H1 (cell line): ENCODE measurements around the gene CFAP74. TPM values are rescaled to one million over a fixed set of nuclear protein-coding genes. Genes with fewer than 3 reads are reported as not detected.
A peak's percentile ranks its signal among the peaks of the same experiment; 100 is the strongest.

Source experiments
- CTCF ChIA-PET: fragments of 300-600 bp; sonication (Branson Sonifier 250); formaldehyde crosslinking; loops from one replicate; lab custom pipeline; 2021; ENCODE audit not compliant: partially characterized antibody; lab: Charles Lee
- POLR2A ChIA-PET: fragments of 300-600 bp; sonication (Branson Sonifier 250); formaldehyde crosslinking; loops from one replicate; lab custom pipeline; 2021; ENCODE audit warnings: inconsistent platforms; ENCODE audit not compliant: partially characterized antibody; lab: Charles Lee
- DNase-seq, 2 experiments: peaks; one replicate each; pipeline versions ENCODE4 v3.0.0 to v3.0.0-alpha.2; 2010 to 2022; ENCODE audit warnings: low spot score in 2 of 2, low read depth in 1 of 2, mixed read lengths in 1 of 2
- FAIRE-seq: peaks from 2 replicates; lab custom pipeline; 2011; peaks lifted over from hg19 to GRCh38; lab: Jason Lieb, UNC
- H2AFZ ChIP-seq: 2 replicates; pipeline ENCODE4 v1.8.1; 2012; ENCODE audit warnings: low read length, inconsistent platforms
- H2AK5ac ChIP-seq: 2 replicates; pipeline ENCODE4 v1.6.1; 2013; ENCODE audit warnings: low read depth, low read length
- H2BK120ac ChIP-seq: replicated peaks from 2 replicates; pipeline ENCODE3; 2013; ENCODE audit warnings: low read depth, low read length, inconsistent platforms
- H2BK12ac ChIP-seq: 2 replicates; pipeline ENCODE4 v1.6.1; 2013; ENCODE audit warnings: low read depth, low read length
- H2BK15ac ChIP-seq: 2 replicates; pipeline ENCODE4 v1.6.1; 2013; ENCODE audit warnings: low read length
- H2BK20ac ChIP-seq: 2 replicates; pipeline ENCODE4 v1.6.1; 2013; ENCODE audit warnings: low read length
- H2BK5ac ChIP-seq: 2 replicates; pipeline ENCODE4 v1.6.1; 2013; ENCODE audit warnings: low read depth, low read length
- H3K14ac ChIP-seq: 2 replicates; pipeline ENCODE4 v1.6.1; 2013; ENCODE audit warnings: inconsistent platforms; ENCODE audit not compliant: insufficient read length
- H3K18ac ChIP-seq: 2 replicates; pipeline ENCODE4 v1.6.1; 2013; ENCODE audit warnings: low read length; ENCODE audit errors: extremely low read depth
- H3K23ac ChIP-seq: 2 replicates; pipeline ENCODE4 v1.6.1; 2013; ENCODE audit warnings: inconsistent platforms; ENCODE audit not compliant: insufficient read length
- H3K23me2 ChIP-seq: 2 replicates; pipeline ENCODE4 v1.6.1; 2013; ENCODE audit warnings: low read depth, low read length
- H3K27ac ChIP-seq: 2 replicates; pipeline ENCODE4 v1.6.1; 2011; ENCODE audit warnings: low read depth, low read length, inconsistent platforms
- H3K27me3 ChIP-seq, 4 experiments: replicated peaks in 1 of 4; 1 replicate in 1 of 4; 2 replicates in 3 of 4; pipeline versions ENCODE4 v1.6.1 to v1.8.1; 2011 to 2013; ENCODE audit warnings: low read length in 3 of 4, mild to moderate bottlenecking in 3 of 4, inconsistent platforms in 2 of 4, mixed read lengths in 2 of 4, moderate library complexity in 1 of 4; ENCODE audit not compliant: control insufficient read depth in 3 of 4, insufficient read depth in 3 of 4; ENCODE audit errors: extremely low read depth in 1 of 4
- H3K36me3 ChIP-seq, 4 experiments: 2 replicates each; pipeline versions ENCODE4 v1.6.1 to v1.8.1; 2011 to 2013; ENCODE audit warnings: mild to moderate bottlenecking in 4 of 4, low read length in 3 of 4, moderate library complexity in 2 of 4, control low read depth in 1 of 4, inconsistent platforms in 1 of 4; ENCODE audit not compliant: insufficient read depth in 4 of 4, control insufficient read depth in 2 of 4
- H3K4ac ChIP-seq: replicated peaks from 2 replicates; pipeline ENCODE3; 2013; ENCODE audit warnings: low read length, low read depth, mixed read lengths, inconsistent platforms; ENCODE audit not compliant: insufficient read length
- H3K4me1 ChIP-seq, 4 experiments: replicated peaks in 1 of 4; 1 replicate in 1 of 4; 2 replicates in 3 of 4; pipeline versions ENCODE4 v1.6.1 to v1.8.1; 2011 to 2013; ENCODE audit warnings: low read length in 3 of 4, inconsistent platforms in 2 of 4, mixed read lengths in 1 of 4; ENCODE audit not compliant: insufficient read depth in 4 of 4, control insufficient read depth in 3 of 4
- H3K4me2 ChIP-seq, 2 experiments: 2 replicates each; pipeline versions ENCODE4 v1.6.1 to v1.8.1; 2011 to 2013; ENCODE audit warnings: low read depth in 2 of 2, low read length in 2 of 2, control low read depth in 1 of 2, inconsistent platforms in 1 of 2, mild to moderate bottlenecking in 1 of 2; ENCODE audit not compliant: insufficient read depth in 1 of 2
- H3K4me3 ChIP-seq, 4 experiments: fragments of 200-600, 300-600 bp in 1 of 4; sonication (generic), shearing (Covaris generic), sonication (Bioruptor Twin) in 1 of 4; 2 replicates each; pipeline versions ENCODE4 v1.5.1 to v1.8.1; 2011 to 2016; ENCODE audit warnings: low read length in 4 of 4, low read depth in 3 of 4, control low read depth in 2 of 4, inconsistent platforms in 2 of 4, mild to moderate bottlenecking in 2 of 4, mixed read lengths in 1 of 4, moderate library complexity in 1 of 4; ENCODE audit not compliant: insufficient read depth in 2 of 4; ENCODE audit errors: extremely low read depth in 1 of 4
- H3K56ac ChIP-seq: replicated peaks from 2 replicates; pipeline ENCODE3; 2013; ENCODE audit warnings: low read depth, mild to moderate bottlenecking, mixed read lengths, low read length, inconsistent platforms; ENCODE audit not compliant: insufficient read length
- H3K79me1 ChIP-seq: 2 replicates; pipeline ENCODE4 v1.6.1; 2013; ENCODE audit warnings: low read depth, low read length, control low read depth
- H3K79me2 ChIP-seq, 2 experiments: 2 replicates each; pipeline versions ENCODE4 v1.6.1 to v1.8.1; 2012 to 2013; ENCODE audit warnings: low read length in 2 of 2, mild to moderate bottlenecking in 2 of 2, inconsistent platforms in 1 of 2; ENCODE audit not compliant: insufficient read depth in 2 of 2, control insufficient read depth in 1 of 2
- H3K9ac ChIP-seq, 4 experiments: replicated peaks in 1 of 4; 1 replicate in 1 of 4; 2 replicates in 3 of 4; pipeline versions ENCODE4 v1.6.1 to v1.8.1; 2011 to 2013; ENCODE audit warnings: low read depth in 3 of 4, low read length in 3 of 4, control low read depth in 2 of 4, mild to moderate bottlenecking in 2 of 4, moderate library complexity in 2 of 4, inconsistent platforms in 1 of 4; ENCODE audit errors: extremely low read depth in 1 of 4
- H3K9me3 ChIP-seq, 2 experiments: 2 replicates each; pipeline versions ENCODE4 v1.6.1 to v1.8.1; 2012 to 2013; ENCODE audit warnings: mild to moderate bottlenecking in 2 of 2, moderate library complexity in 2 of 2, control low read depth in 1 of 2, inconsistent platforms in 1 of 2, low read depth in 1 of 2, low read length in 1 of 2, mixed read lengths in 1 of 2; ENCODE audit not compliant: insufficient read depth in 2 of 2
- H4K20me1 ChIP-seq, 2 experiments: replicated peaks in 1 of 2; 2 replicates each; pipeline versions ENCODE3 to v1.8.1; 2011 to 2013; ENCODE audit warnings: inconsistent platforms in 2 of 2, low read length in 2 of 2, mild to moderate bottlenecking in 1 of 2; ENCODE audit not compliant: insufficient read depth in 2 of 2, control insufficient read depth in 1 of 2
- H4K5ac ChIP-seq: 2 replicates; pipeline ENCODE4 v1.6.1; 2013; ENCODE audit warnings: low read length, low read depth, mixed read lengths, inconsistent platforms; ENCODE audit not compliant: insufficient read length
- H4K8ac ChIP-seq: 2 replicates; pipeline ENCODE4 v1.8.0; 2013; ENCODE audit warnings: mild to moderate bottlenecking, moderate library complexity, low read length, inconsistent platforms; ENCODE audit not compliant: insufficient read depth; ENCODE audit errors: extremely low read depth
- H4K91ac ChIP-seq: replicated peaks from 2 replicates; pipeline ENCODE3; 2013; ENCODE audit warnings: low read length, mixed read lengths, inconsistent platforms; ENCODE audit not compliant: insufficient read length
- ASH2L ChIP-seq: fragments of 200-600, 300-600 bp; sonication (generic); IDR thresholded peaks from one replicate; pipeline ENCODE4 v1.7.1; 2017; ENCODE audit warnings: low read length
- EGR1 ChIP-seq: IDR thresholded peaks from 2 replicates; pipeline ENCODE4 v1.6.1; 2011; ENCODE audit warnings: low read depth, low read length, borderline replicate concordance
- JUN ChIP-seq: IDR thresholded peaks from 2 replicates; pipeline ENCODE4 v1.6.1; 2011; ENCODE audit warnings: low read depth, mild to moderate bottlenecking, improper control_type of control experiment, low read length
- KDM4A ChIP-seq: IDR thresholded peaks from one replicate; pipeline ENCODE4 v1.7.1; 2012; ENCODE audit warnings: low read depth, mild to moderate bottlenecking, moderate library complexity, low read length, inconsistent platforms; ENCODE audit not compliant: severe bottlenecking
- RXRA ChIP-seq: IDR thresholded peaks from 2 replicates; pipeline ENCODE4 v1.6.1; 2011; ENCODE audit warnings: low read depth, mild to moderate bottlenecking, low read length, moderate library complexity; ENCODE audit not compliant: insufficient read depth
- SIN3A ChIP-seq, 2 experiments: IDR thresholded peaks in 1 of 2; conservative IDR thresholded peaks in 1 of 2; 2 replicates each; pipeline ENCODE4 v1.6.1; 2011 to 2012; ENCODE audit warnings: low read length in 2 of 2, improper control_type of control experiment in 1 of 2, low read depth in 1 of 2, mild to moderate bottlenecking in 1 of 2
- ZNF274 ChIP-seq: IDR thresholded peaks from 2 replicates; pipeline ENCODE4 v1.7.0; 2012; ENCODE audit warnings: low read length, borderline replicate concordance; ENCODE audit errors: extremely low read depth
- WGBS, 2 experiments: shearing (Covaris generic) in 1 of 2; methylation state at CpG; one replicate each; pipeline versions ENCODE4 v1.1.6 to v1.1.7; 2013 to 2015; ENCODE audit warnings: low lambda C conversion rate in 2 of 2, mixed read lengths in 2 of 2, inconsistent platforms in 1 of 2, low coverage in 1 of 2, missing lambda C conversion rate in 1 of 2; ENCODE audit not compliant: insufficient replicate concordance in 2 of 2, insufficient coverage in 1 of 2, insufficient read length in 1 of 2; ENCODE audit errors: extremely low coverage in 1 of 2, missing lambda C conversion rate in 1 of 2; 5-methylcytosine and 5-hydroxymethylcytosine counted together
- polyA plus RNA-seq, 7 experiments: library from polyadenylated mRNA; depleted of rRNA in 3 of 7; stranded (reverse) in 5 of 7; unstranded in 2 of 7; fragments of >200 nt in 5 of 7; fragments of 200-250 nt in 2 of 7; gene quantifications; 1 replicate in 5 of 7; 2 replicates in 1 of 7; 4 replicates in 1 of 7; pipeline versions ENCODE4 v1.2.1 to v1.2.3, GENCODE V29; 2011 to 2013; ENCODE audit warnings: missing spikeins in 2 of 7, mixed read lengths in 2 of 7
- total RNA-seq: library from RNA; stranded (reverse); fragmentation: NEBNext Ultra II Directional; extraction: Animal tissue kit (Norgen Biotek cat#: 25700); gene quantifications from 2 replicates; pipeline ENCODE4 v1.2.1, GENCODE V29; 2021
- TF ChIP-seq, protein P1 (sequence below): IDR thresholded peaks from 2 replicates; pipeline ENCODE4 v1.6.1; 2012; ENCODE audit warnings: inconsistent platforms
- TF ChIP-seq, protein P2 (sequence below): IDR thresholded peaks from 2 replicates; pipeline ENCODE4 v1.6.1; 2012; ENCODE audit warnings: inconsistent platforms
- TF ChIP-seq, protein P3 (sequence below): IDR thresholded peaks from 2 replicates; pipeline ENCODE4 v1.6.1; 2011; ENCODE audit warnings: low read depth, mild to moderate bottlenecking, low read length; ENCODE audit not compliant: insufficient read depth

The CFAP74 gene
- total and polyA plus RNA-seq, 2 of the 8 experiments (the other 6 are each of a cell fraction or from before 2014, with no cell fraction given), result 0.09 to 0.20 TPM

DNA sequence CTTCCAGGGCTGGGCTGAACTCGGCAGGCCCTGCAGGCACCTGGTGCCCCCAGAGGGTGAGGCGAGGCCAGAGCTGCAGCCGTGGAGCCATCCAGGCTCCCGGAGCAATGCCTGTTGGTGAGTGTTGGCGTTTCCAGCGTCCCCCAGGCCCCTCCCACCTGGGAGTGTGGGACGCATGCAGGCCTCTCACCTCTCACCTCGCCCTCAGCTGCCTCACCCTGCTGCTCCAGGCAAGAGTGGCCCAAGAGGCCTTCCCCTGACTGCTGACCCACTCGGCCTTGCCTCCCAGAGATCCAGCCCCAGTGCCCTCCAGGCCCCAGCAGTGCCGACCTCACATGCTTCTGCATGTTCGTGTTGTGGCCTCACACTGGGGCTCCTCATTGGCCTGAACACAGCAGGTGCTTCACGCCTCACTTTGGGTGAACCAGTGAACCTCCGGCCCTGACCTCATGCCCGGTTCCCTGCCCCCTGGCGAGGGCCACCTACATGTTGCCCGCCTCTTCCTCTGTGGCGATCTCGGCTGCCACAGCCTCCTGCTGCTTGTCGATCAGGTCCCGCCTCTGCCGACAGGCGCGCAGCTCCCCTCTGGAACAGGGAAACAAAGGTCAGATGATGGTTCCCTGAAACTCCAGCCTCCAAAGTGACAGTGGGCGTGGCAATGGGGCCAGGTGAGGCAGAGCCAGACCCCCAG lies 17.0 kb downstream of the CFAP74 start:
- no peak overlapping the region for H3K4ac ChIP-seq
- FAIRE-seq (no peak), DNase-seq (no peak)
- H2BK15ac ChIP-seq, result no peak overlapping the region
- H3K27me3 ChIP-seq, result no peaks in the 10 kb centered on the region
- POLR2A ChIA-PET, result interaction anchor here (1.5 kb wide), 1 partner anchor 58 kb away, joined by 4 read pairs; no protein-coding TSS in a partner anchor
- CTCF ChIA-PET, result interaction anchor here (0.6 to 4.6 kb wide), 8 partner anchors 22 to 189 kb away, joined by 3 to 21 read pairs (median 4); partner anchors contain the start of gene PRKCZ
- H3K14ac ChIP-seq, result no peak overlapping the region
- no peak overlapping the region for H4K91ac ChIP-seq
- peak overlapping the region; percentile 33; the same call in 1 of the 2 replicates for H2BK12ac ChIP-seq
- no peak overlapping the region for H3K27ac ChIP-seq
- WGBS, 2 experiments, result 86% methylated on average over 24 of the region's 24 CpGs; no CpG with 5 or more reads in 1 of the 2 experiments
- H3K4me2 ChIP-seq, result no peak overlapping the region
- peak overlapping the region; percentile 20; the same call in 1 of the 2 replicates for H4K8ac ChIP-seq
- H3K79me2 ChIP-seq, result no peaks in the 10 kb centered on the region
- H2AFZ ChIP-seq, result no peak overlapping the region
- no peaks in the 10 kb centered on the region for H3K79me1 ChIP-seq
- H3K23me2 ChIP-seq, result no peaks in the 10 kb centered on the region
- H3K36me3 ChIP-seq, result no peaks in the 10 kb centered on the region
- no peak overlapping the region for H3K9ac ChIP-seq
- no peak overlapping the region for H3K18ac ChIP-seq
- H4K20me1 ChIP-seq, result no peaks in the 10 kb centered on the region
- H2BK20ac ChIP-seq, result 0 out of 2 replicates have a peak overlapping the region, but pooled peaks have one; percentile 13
- H2BK120ac ChIP-seq, result no peak overlapping the region
- no peaks in the 10 kb centered on the region for H3K9me3 ChIP-seq
- H3K56ac ChIP-seq, result no peak overlapping the region
- H4K5ac ChIP-seq, result no peak overlapping the region
- H3K4me3 ChIP-seq, result no peak overlapping the region
- no peak overlapping the region; the same call in 1 of the 2 replicates for H2BK5ac ChIP-seq
- no peak overlapping the region for H3K23ac ChIP-seq
- no peak overlapping the region for H2AK5ac ChIP-seq
- peaks cover 0 to 3% (median 0%) of the 10 kb centered on the region in 4 experiments; a peak in 2 of 7 replicates for H3K4me1 ChIP-seq
- no peak for TF ChIP-seq SIN3A (conservative IDR thresholded peaks at IDR 0.05 in 1 of 2, IDR thresholded peaks at IDR 0.05 in 1 of 2; ENCODE audit: low read depth in 1 of 2, low read length in 2 of 2)
- no peak for TF ChIP-seq KDM4A
- TF ChIP-seq, protein P1, sequence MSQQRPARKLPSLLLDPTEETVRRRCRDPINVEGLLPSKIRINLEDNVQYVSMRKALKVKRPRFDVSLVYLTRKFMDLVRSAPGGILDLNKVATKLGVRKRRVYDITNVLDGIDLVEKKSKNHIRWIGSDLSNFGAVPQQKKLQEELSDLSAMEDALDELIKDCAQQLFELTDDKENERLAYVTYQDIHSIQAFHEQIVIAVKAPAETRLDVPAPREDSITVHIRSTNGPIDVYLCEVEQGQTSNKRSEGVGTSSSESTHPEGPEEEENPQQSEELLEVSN, result no peak; the same call in 1 of the 2 replicates
- TF ChIP-seq EGR1, result no peak
- TF ChIP-seq, protein P2, sequence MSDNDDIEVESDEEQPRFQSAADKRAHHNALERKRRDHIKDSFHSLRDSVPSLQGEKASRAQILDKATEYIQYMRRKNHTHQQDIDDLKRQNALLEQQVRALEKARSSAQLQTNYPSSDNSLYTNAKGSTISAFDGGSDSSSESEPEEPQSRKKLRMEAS, result no peak
- TF ChIP-seq, protein P3, sequence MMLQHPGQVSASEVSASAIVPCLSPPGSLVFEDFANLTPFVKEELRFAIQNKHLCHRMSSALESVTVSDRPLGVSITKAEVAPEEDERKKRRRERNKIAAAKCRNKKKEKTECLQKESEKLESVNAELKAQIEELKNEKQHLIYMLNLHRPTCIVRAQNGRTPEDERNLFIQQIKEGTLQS, result no peak
- TF ChIP-seq ZNF274, result no peak
- TF ChIP-seq ASH2L, result no peak
- no peak for TF ChIP-seq JUN
- TF ChIP-seq RXRA, result no peak
